HEK293 (cell line): ENCODE data around the gene NR3C2.

Experiments
- CTCF ChIP-seq: fragments of 450-650 bp; formaldehyde crosslinking; IDR thresholded peaks from 2 replicates; pipeline ENCODE4 v1.5.1; 2016; ENCODE audit warnings: missing biosample characterization, missing genetic modification characterization
- PRDM4 ChIP-seq: fragments of 450-650 bp; formaldehyde crosslinking; IDR thresholded peaks from 2 replicates; pipeline ENCODE4 v1.5.1; 2017; ENCODE audit warnings: missing biosample characterization, missing genetic modification characterization
- ZBTB48 ChIP-seq: fragments of 450-650 bp; formaldehyde crosslinking; IDR thresholded peaks from 2 replicates; pipeline ENCODE4 v1.5.1; 2016; ENCODE audit warnings: missing biosample characterization, missing genetic modification characterization
- ZFP3 ChIP-seq: fragments of 450-650 bp; formaldehyde crosslinking; IDR thresholded peaks from 2 replicates; pipeline ENCODE4 v1.5.1; 2016; ENCODE audit warnings: low read depth, missing biosample characterization, missing genetic modification characterization
- ZNF274 ChIP-seq, 2 experiments: fragments of 200-500 bp in 1 of 2; fragments of 450-650 bp in 1 of 2; sonication (Bioruptor generic) in 1 of 2; formaldehyde crosslinking in 1 of 2; IDR thresholded peaks; 2 replicates each; pipeline versions ENCODE4 v1.5.1 to v1.6.1; 2014 to 2016; ENCODE audit warnings: borderline replicate concordance in 1 of 2, inconsistent platforms in 1 of 2, low read length in 1 of 2, missing biosample characterization in 1 of 2, missing genetic modification characterization in 1 of 2
- ZNF645 ChIP-seq: fragments of 450-650 bp; formaldehyde crosslinking; IDR thresholded peaks from 2 replicates; pipeline ENCODE4; 2016; ENCODE audit warnings: missing biosample characterization, missing genetic modification characterization

- TF ChIP-seq PRDM4 (no peak), CTCF (tag by site-specific recombination) (no peak), ZNF274 (IDR thresholded peaks at IDR 0.05; ENCODE audit: low read length) (no peak), ZNF274 (tag by site-specific recombination; IDR thresholded peaks at IDR 0.05; ENCODE audit: borderline replicate concordance) (no peak), ZNF645 (tag by site-specific recombination) (no peak), ZFP3 (tag by site-specific recombination) (no peak), ZBTB48 (no peak)
Observed at GRCh38 chr4:148064451-148064850, 377.8 kb downstream of the NR3C2 start.
